Right lobe of liver (tissue), 6 donors: Measurements from ENCODE around the gene GPR35. TPM values are rescaled to one million over a fixed set of nuclear protein-coding genes. Genes with fewer than 3 reads are reported as not detected.

Source experiments
- ATAC-seq, 4 donors: fragments of 200-7000 bp; cut with Tn5 transposase; one replicate each; pipeline ENCODE4 v1.9.1; 2020; ENCODE audit warnings: mild to moderate bottlenecking in 4 of 4, moderate library complexity in 4 of 4
- DNase-seq, 3 donors: peaks; one replicate each; pipeline ENCODE4 v3.0.0-alpha.2; 2020
- H3K27ac ChIP-seq, 3 donors: fragments of 200-600 bp; one replicate each; pipeline ENCODE4 v1.8.0; 2022
- H3K27me3 ChIP-seq, 2 donors: fragments of 200-600 bp; one replicate each; pipeline ENCODE4 v1.8.0; 2022
- H3K36me3 ChIP-seq, 4 donors: fragments of 200-600 bp; sonication (generic) in 1 of 4; one replicate each; pipeline versions ENCODE4 v1.5.1 to v1.8.0; 2017 to 2022; ENCODE audit warnings: control low read depth in 1 of 4
- H3K4me1 ChIP-seq, 4 donors: fragments of 200-600 bp; sonication (generic) in 1 of 4; one replicate each; pipeline versions ENCODE4 v1.5.1 to v1.8.0; 2017 to 2022; ENCODE audit warnings: control low read depth in 1 of 4
- H3K4me3 ChIP-seq, 3 donors: fragments of 200-600 bp; one replicate each; pipeline ENCODE4 v1.8.0; 2022
- H3K9me3 ChIP-seq, 4 donors: fragments of 200-600 bp; sonication (generic) in 1 of 4; one replicate each; pipeline versions ENCODE4 v1.5.1 to v1.8.0; 2017 to 2022; ENCODE audit warnings: control low read depth in 1 of 4
- POLR2A ChIP-seq: fragments of 450-650 bp; IDR thresholded peaks from one replicate; pipeline ENCODE4 v1.6.1; 2017; ENCODE audit warnings: antibody characterized with exemption, mild to moderate bottlenecking
- WGBS: methylation state at CpG from one replicate; pipeline ENCODE4 v1.1.6; 2018; ENCODE audit warnings: low coverage, low lambda C conversion rate; ENCODE audit not compliant: insufficient coverage; ENCODE audit errors: missing lambda C conversion rate; 5-methylcytosine and 5-hydroxymethylcytosine counted together
- intact Hi-C, 2 donors: fragments of 100-400 bp; cut with DNase I; formaldehyde crosslinking; loops; one replicate each; pipeline versions ENCODE4 v1.11.2 to v1.14.1; 2022
- total RNA-seq, 6 experiments: library from RNA; depleted of rRNA in 2 of 6; stranded (reverse); fragments of >200 nt in 2 of 6; fragmentation: NEBNext Ultra II Directional in 3 of 6; extraction: Animal tissue kit (Norgen Biotek cat#: 25700) in 3 of 6; gene quantifications; one replicate each; pipeline versions ENCODE4 v1.1.0 to v1.2.4, GENCODE V29; 2016 to 2023
- TF ChIP-seq, protein P1 (sequence below), 4 donors: fragments of 200-600 bp in 3 of 4; fragments of 450-650 bp in 1 of 4; IDR thresholded peaks; one replicate each; pipeline versions ENCODE4 v1.5.1 to v1.8.0; 2016 to 2022; ENCODE audit warnings: antibody characterized with exemption in 4 of 4, mild to moderate bottlenecking in 2 of 4
- donor health status: DM: no; HTN: yes; CAD: no.
- donor health status: DM: no; HTN: no; CAD: no.
- donor health status: DM: no; HTN: no; CAD: no.
- donor health status: DM: no; HTN: yes; CAD: no.
- donor health status: DM: no; HTN: yes; CAD: no.

The GPR35 gene
- total RNA-seq, 6 experiments from 2014 or later = 0.11 to 1.2 (median 0.72) TPM

DNA sequence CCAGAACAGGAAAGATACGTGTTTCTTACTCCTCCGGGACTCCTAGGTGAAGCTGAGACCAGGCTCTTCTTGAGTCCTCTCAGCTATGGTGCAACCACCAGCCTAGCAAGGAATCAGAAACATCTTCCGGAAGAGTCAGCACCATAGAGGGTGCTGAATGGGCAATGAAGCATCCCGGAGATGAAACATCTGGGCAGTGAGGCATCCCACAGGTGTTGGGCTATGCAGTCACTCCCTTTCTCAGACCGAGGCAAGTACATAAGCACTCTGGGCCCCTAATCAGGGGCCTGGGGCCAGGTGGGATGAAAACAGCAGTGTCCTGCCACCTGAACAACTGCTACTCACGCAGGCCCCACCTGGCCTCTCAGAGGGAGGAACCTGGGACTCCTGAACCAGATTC is 40.2 kb upstream of the GPR35 start:
- H3K9me3 ChIP-seq = no peaks in the 10 kb centered on the region
- intact Hi-C loops = no loop called here
- H3K27me3 ChIP-seq = no peaks in the 10 kb centered on the region
- WGBS = 78% methylated on average over 4 of the region's 6 CpGs
- no peak for TF ChIP-seq POLR2A
- TF ChIP-seq, protein P1, sequence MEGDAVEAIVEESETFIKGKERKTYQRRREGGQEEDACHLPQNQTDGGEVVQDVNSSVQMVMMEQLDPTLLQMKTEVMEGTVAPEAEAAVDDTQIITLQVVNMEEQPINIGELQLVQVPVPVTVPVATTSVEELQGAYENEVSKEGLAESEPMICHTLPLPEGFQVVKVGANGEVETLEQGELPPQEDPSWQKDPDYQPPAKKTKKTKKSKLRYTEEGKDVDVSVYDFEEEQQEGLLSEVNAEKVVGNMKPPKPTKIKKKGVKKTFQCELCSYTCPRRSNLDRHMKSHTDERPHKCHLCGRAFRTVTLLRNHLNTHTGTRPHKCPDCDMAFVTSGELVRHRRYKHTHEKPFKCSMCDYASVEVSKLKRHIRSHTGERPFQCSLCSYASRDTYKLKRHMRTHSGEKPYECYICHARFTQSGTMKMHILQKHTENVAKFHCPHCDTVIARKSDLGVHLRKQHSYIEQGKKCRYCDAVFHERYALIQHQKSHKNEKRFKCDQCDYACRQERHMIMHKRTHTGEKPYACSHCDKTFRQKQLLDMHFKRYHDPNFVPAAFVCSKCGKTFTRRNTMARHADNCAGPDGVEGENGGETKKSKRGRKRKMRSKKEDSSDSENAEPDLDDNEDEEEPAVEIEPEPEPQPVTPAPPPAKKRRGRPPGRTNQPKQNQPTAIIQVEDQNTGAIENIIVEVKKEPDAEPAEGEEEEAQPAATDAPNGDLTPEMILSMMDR (IDR thresholded peaks at IDR 0.05) = no peak
- H3K4me1 ChIP-seq = peaks cover 0 to 36% (median 14%) of the 10 kb centered on the region in 4 donors
- peak overlapping the region; percentile 94 to 99 (median 97) for H3K4me3 ChIP-seq
- DNase-seq (no peak), ATAC-seq (no peak)
- H3K27ac ChIP-seq = no peak overlapping the region
- no peaks in the 10 kb centered on the region for H3K36me3 ChIP-seq

DNA sequence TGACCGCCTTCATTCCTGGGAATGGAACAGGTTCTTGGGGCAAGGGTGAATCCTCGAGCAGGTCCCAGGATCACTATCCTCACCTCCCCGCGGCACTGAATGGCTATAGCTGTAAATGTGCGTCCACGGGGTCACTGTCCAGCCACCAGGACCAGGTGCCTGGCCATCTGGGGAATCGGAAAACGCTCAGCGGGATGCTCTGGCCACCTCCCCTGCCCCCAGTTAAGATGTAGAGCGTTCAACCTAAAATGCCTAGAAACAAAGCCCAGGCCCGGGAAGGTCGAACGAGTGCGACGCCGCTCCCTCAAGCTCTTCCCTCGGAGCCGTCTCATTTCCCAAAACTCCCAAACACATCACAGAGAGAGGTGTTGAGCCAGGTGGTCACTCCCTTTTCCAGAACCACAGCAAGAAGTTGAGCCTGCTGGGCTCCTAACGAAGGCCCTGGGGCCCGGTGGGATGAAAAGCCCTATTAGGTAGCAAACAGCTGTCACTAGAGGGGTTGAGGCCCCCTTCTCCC is 39.5 kb upstream of the GPR35 start:
- peak overlapping the region; percentile 94 to 99 (median 97) for H3K4me3 ChIP-seq
- no peak for ATAC-seq
- peaks cover 0 to under 1% (median 0%) of the 10 kb centered on the region in 4 donors for H3K36me3 ChIP-seq
- intact Hi-C loops = no loop called here
- TF ChIP-seq POLR2A = no peak
- TF ChIP-seq, protein P1 (IDR thresholded peaks at IDR 0.05) = no peak
- peak overlapping the region; percentile 93 to 97 (median 96) for H3K27ac ChIP-seq
- H3K27me3 ChIP-seq = no peaks in the 10 kb centered on the region
- peak in 2 of 3 donors; percentile 21 to 48 for DNase-seq
- H3K4me1 ChIP-seq = peaks cover 0 to 30% (median 11%) of the 10 kb centered on the region in 4 donors
- no peaks in the 10 kb centered on the region for H3K9me3 ChIP-seq
- 1% methylated on average over 14 of the region's 20 CpGs for WGBS

DNA sequence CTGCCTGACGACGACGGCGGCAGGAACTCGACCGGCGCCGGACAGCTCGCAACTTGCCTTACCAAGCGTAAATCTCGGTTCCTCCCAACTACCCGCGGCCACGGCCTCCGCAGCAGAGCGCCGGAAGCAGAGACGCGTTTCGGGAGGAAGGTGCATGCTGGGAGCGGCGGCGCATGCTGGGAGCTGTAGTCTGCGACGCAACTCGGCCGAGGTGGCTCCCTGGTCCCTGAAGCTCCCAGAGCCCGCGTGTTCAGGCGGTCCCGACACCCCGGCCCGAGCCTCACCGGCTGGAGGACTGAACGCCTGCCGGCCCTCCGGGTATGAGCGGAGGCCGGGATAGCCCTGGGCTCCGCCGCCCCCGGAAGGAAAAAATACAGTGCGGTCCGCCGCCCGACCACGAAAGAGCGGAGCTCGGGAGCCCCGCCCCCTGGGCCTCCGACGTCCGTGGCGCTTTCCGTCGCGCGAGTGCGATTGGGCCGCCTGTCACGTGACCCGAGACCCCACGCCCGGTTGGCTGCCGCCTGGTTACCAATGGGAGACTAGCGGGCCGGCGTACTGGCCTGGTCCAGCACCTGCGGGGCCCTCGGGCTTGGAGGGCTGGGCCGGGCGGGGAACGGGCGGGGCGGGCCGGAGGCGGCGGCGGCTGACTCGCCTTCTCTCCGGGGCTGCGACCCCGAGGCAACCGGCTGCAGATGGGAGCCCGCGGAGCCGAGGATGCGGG is 38.9 kb upstream of the GPR35 start, which contains the start of gene CAPN10:
CAPN10 (plus strand) TSS at position 537 of the 721 bp plus-strand sequence; CDS start at position 715, 178 bp downstream.
- TF ChIP-seq, protein P1 (IDR thresholded peaks at IDR 0.05) = no peak
- TF ChIP-seq POLR2A = peak; percentile 71

DNA sequence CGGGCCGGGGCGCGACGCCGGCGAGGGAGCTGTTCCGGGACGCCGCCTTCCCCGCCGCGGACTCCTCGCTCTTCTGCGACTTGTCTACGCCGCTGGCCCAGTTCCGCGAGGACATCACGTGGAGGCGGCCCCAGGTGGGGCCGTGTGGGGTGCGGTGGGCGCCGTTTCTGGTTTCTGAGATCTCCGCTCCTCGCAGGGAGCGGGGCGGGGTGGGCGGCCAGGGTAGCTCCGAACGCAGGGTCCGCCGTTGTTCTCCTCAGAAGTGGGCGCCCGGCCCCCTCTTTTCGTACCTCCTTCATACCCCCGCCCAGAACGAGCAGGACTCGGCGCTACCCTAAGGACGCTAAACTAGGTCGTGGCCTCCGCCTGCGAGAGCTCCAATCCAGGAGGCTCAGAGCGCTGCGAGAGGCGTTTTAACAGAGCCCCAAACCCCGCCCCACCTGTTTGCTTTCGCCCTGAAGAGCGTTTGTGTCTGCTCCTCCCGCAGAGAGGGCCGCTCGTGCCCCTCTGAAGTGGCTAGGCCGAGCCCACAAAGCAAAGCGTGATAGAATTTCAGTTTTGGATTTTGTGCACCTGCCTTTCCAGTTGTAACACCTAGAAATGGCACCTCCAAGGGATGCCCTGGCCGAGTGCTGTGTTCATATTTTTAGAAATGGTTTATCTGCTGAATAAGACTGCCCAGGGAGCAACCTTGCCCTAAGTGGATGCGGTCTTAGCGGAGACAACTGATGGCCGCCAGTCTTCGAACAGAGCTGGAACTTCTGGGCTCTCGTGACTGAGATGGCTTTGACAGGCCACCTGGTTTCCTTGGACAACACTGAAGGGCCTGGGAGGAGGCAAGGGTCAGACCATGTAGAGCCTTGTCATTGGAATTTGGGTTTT is 38.1 kb upstream of the GPR35 start:
- no peaks in the 10 kb centered on the region for H3K9me3 ChIP-seq
- TF ChIP-seq, protein P1 (IDR thresholded peaks at IDR 0.05) = no peak
- TF ChIP-seq POLR2A = no peak
- ATAC-seq (peak; percentile 23 to 47 (median 28)), DNase-seq (peak in 2 of 3 donors; percentile 64)
- H3K27ac ChIP-seq = peak overlapping the region; percentile 93 to 97 (median 96)
- intact Hi-C loops = no loop called here
- H3K4me3 ChIP-seq = peak overlapping the region; percentile 94 to 99 (median 97)
- peaks cover 0 to 5% (median under 1%) of the 10 kb centered on the region in 4 donors for H3K36me3 ChIP-seq
- H3K27me3 ChIP-seq = no peaks in the 10 kb centered on the region
- peaks cover 0 to 28% (median 8%) of the 10 kb centered on the region in 4 donors for H3K4me1 ChIP-seq
- 2% methylated on average over 11 of the region's 62 CpGs for WGBS

More for the DNA sequence above, 38.9 kb upstream of the GPR35 start, which contains the start of gene CAPN10:
- no peaks in the 10 kb centered on the region for H3K27me3 ChIP-seq
- peaks cover 0 to 5% (median 0%) of the 10 kb centered on the region in 4 donors for H3K36me3 ChIP-seq
- 0% methylated on average over 16 of the region's 88 CpGs for WGBS
- peak within 1 kb of the TSS; percentile 94 to 99 (median 97) for H3K4me3 ChIP-seq
- peak within 1 kb of the TSS; percentile 93 to 97 (median 96) for H3K27ac ChIP-seq
- intact Hi-C loops = no loop called here
- ATAC-seq (peak; percentile 92 to 94 (median 94)), DNase-seq (peak; percentile 99)
- peaks cover 0 to 28% (median 8%) of the 10 kb centered on the region in 4 donors for H3K4me1 ChIP-seq
- H3K9me3 ChIP-seq = no peaks in the 10 kb centered on the region
